Uterus (tissue), 2 donors: ENCODE measurements around the gene KIFAP3.
A peak's percentile ranks its signal among the peaks of the same experiment; 100 is the strongest.

ENCODE experiments used
- POLR2A ChIP-seq, 2 donors: fragments of 450-650 bp; IDR thresholded peaks; one replicate each; pipeline ENCODE4 v1.6.1; 2016; ENCODE audit warnings: antibody characterized with exemption in 2 of 2, mild to moderate bottlenecking in 1 of 2, moderate library complexity in 1 of 2
- TF ChIP-seq, protein P1 (sequence below), 4 experiments: fragments of 200-600 bp in 2 of 4; fragments of 450-650 bp in 2 of 4; sonication (generic) in 2 of 4; IDR thresholded peaks; one replicate each; pipeline ENCODE4 v1.5.1; 2016 to 2019; ENCODE audit warnings: antibody characterized with exemption in 4 of 4, mild to moderate bottlenecking in 2 of 4, moderate library complexity in 1 of 4

DNA sequence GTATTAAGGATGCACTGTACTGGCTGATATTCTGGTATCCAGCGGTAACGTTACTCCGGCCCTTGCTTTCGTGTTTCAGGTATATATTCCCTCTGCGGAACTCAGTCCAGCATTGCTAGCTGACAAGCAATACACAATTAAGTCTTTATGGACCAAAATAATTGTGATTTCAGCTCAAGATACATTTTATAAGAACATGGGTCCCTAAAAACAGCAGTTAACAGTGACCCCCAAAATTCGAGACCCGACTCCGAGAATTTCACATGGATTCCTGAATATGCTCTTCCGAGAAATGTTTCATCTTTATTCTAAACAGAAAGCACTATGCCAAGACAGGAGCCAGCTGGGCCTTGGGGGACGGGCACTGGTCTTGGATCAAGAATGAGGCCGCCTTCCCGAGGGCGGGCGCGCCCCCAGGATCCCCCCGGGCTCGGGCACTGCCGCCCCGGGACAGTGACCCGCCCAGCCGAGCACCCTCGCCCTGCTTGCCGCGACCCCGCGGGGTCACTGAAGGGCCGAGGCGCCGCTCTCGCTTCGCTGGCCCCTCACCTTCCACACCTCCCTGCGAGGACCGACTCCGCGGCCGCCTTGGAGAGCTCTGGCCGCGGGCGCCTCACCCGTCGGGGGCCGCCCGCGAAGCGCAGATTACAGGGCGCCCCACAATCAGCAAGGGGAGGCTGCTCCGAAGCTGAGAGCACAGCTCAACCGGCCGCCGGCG, 181.4 kb downstream of the KIFAP3 start:
- TF ChIP-seq POLR2A (IDR thresholded peaks at IDR 0.05) = peak in 1 of 2 donors; percentile 55
- TF ChIP-seq, protein P1, sequence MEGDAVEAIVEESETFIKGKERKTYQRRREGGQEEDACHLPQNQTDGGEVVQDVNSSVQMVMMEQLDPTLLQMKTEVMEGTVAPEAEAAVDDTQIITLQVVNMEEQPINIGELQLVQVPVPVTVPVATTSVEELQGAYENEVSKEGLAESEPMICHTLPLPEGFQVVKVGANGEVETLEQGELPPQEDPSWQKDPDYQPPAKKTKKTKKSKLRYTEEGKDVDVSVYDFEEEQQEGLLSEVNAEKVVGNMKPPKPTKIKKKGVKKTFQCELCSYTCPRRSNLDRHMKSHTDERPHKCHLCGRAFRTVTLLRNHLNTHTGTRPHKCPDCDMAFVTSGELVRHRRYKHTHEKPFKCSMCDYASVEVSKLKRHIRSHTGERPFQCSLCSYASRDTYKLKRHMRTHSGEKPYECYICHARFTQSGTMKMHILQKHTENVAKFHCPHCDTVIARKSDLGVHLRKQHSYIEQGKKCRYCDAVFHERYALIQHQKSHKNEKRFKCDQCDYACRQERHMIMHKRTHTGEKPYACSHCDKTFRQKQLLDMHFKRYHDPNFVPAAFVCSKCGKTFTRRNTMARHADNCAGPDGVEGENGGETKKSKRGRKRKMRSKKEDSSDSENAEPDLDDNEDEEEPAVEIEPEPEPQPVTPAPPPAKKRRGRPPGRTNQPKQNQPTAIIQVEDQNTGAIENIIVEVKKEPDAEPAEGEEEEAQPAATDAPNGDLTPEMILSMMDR (IDR thresholded peaks at IDR 0.05) = no peak
